Measurements from ENCODE around the gene VPS13D.
"Not testable (repeated sequence)": the region's sequence is repeated elsewhere in the genome, so short reads cannot be mapped to it uniquely, and the experiment has no call there.

The VPS13D gene

DNA sequence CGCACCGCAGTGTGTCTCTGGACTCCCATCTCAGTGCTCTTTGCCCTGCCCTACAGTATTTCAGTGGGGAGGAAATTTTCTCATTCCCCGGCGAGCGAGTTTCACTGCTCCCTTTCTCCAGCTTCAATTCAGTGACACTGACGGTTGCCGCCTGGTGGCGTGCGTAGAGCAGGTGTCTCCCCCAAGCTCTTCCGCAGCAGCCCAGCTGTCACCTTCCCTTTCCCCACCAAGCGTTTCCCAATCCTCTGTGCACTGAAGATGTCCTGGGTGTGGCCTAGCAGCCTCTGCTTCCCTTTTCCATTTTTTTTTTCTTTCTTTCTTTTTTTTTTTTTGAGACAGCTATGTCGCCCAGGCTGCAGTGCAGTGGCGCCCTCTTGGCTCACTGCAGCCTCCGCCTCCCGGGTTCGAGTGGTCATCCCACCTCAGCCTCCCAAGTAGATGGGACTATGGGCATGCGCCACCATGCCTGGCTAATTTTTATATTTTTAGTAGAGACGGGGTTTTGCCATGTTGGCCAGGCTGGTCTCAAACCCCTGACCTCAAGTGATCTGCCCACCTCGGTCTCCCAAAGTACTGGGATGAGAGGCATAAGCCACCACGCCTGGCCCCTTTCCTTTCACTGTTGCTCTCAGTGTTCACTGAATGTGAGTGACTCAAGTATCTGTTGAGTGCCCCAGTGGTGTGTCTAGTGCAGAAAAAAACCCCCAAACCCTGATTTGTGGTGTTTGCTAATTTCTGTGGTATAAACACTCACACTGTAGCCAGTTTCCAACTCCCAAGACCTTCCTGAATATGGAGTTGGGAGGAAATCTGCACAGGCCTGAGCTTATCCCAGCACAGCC, 33.0 kb upstream of the VPS13D start:
- DNase-seq: no peak

DNA sequence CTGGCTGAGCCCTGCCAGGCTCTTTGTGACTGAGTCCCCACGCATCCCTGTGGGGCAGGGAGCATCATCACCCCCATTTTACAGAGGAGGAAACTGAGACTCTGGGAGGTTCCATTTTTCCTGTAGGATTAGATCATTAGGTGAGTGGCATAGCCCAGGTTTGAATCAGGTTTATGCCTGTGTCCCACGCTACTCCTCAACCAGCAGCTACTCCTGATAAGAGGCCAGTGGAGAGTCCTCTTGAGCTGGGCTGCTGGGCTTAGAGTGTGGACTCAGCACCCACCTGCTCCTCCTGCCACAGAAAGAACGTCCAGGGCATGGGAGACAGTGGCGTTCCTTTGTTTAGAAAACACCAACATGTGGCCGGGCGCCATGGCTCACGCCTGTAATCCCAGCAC, 32.3 kb upstream of the VPS13D start:
- DNase-seq: no peak

DNA sequence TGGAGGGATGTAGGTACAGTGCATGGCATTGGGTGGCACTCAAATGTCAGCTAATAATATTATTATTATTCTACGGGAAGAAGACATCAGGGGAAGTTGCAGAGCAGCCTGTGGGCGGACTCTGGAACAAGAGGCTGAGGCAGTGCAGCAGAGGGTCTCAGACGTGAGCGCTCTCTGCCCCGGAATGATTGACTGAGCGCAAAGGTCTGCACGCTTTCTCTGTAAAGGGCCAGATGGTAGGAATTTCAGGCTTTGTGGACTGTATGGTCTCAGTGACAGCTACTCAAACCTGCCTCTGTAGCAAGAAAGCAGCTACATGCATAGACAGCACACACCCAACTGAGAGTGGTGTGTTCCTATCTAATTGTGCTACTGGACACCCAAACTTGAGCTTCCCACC, 29.6 kb upstream of the VPS13D start:
- no peak for DNase-seq

DNA sequence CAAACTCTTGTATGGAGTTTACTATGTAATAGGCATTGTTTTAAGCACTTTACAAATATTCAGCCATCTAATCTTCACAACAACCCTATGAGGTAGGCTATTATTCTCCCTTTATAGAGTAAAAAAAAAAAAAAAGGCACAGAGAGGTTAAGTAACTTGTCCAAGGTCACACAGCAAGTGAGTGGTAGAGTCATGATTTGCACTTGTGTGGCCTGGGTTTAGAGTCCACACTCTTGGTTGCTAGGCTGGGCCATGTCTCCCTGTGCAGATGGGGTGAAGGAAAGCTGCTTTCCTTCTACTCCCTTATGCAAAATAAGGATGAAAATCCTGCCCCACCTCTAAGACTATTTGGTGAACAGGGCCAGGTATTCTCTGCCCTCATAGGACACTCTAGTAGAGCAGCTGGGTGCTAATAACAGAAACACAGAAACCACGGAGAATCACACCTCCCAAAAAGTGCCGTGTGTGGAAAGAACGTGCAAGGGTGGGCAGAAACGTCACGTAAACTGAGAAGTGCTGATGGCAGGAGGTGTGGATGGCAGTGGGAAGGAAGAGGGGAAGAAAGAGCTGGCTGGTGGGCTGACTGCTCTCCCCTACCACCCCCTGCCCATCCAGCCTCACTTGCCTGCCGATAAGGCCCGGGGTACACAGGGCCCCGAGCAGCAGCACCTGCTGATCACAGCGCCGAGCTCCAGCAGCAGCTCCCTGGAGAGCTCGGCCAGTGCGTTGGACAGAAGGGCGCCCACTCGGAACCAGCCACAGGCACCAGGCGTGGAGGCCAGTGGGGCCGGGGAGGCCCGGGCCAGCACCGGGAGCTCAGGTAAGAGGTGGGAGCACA, 28.3 kb upstream of the VPS13D start:
- no peak for DNase-seq

DNA sequence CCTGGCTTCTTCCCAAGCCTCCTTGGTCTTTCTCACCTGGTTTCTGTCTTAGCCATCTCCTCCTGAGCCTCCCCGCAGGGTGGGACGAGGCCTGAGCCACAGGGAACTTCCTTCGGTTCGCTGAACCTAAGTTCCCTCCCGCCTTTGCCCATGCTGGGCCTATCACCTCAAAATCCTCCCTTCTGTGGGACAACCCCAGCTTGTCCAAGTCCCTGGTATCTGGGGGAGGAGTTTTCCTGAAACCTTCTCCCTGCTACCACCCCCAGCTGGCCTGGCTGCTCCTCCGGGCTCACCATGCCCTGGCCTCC, 27.7 kb upstream of the VPS13D start:
- no peak for DNase-seq

DNA sequence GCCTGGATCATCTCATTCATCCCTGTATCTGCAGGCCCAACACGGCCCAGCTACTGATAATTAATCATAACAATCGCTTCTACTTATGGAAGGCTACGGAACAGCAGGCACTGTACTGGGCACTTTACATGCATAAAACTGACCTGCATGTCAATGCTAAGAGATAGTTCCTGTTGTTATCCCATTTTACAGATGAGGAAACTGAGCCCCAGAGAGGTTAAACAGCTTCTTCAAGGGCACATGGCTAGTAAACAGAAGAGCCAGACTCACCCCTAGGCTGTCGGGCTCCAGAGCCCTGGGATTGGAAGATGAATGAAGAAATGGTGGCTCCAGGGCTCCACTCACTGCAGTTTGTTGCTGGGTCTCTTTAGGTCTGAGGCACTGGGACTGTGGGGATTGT, 27.3 kb upstream of the VPS13D start:
- no peak for DNase-seq

DNA sequence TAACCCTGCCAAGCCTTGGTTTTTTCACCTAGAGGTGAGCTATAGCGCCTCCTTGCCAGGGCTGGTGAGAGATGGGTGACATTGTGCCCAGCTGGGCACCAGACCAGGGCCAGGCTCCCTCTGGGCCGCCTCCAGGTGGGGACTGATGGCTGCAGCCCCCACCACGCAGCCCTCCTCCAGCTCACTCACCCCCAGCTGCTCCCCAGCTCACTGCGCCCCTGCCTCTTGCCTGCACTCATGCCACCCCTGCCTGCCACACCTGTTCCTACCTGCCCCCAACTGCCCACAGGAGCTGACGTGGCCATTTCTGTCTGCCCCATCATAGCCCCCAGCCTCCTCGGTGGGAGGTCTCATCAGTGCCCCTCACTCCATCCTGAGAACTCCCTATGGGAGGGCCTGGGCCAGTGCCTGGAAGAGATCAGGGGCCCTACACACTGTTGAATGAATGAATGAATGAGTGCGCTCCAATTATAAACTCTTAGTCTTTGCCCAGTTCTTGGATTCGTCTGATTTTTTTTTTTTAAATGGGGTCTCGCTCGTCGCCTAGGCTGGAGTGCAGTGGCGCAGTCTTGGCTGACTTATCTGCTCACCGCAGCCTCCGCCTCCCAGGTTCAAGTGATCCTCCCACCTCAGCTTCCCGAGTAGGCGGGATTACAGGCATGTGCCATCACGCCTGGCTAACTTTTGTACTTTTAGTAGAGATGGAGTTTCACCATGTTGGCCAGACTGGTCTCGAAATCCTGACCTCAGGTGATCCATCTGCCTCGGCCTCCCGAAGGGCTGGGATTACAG, 26.4 kb upstream of the VPS13D start:
- DNase-seq: no peak

DNA sequence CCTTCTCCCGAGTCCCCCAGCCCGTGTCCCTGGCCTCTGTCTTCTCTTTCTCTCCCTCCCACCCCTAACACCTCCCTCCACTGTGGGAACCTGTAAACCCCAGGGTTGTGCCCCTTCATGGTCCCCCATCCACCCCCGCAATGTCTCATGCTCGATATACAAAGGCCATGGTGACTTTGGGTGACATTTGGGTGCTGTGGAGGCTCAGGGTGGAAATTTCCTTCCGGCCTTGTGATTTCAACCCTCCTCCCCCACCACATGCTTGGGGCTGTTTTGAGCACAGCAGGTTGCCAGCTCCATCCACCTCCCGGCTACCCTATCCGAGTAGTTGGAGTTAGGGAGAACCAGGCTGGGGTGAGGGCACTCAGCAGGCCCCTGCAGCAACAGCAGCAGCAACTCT, 25.7 kb upstream of the VPS13D start:
- no peak for DNase-seq

DNA sequence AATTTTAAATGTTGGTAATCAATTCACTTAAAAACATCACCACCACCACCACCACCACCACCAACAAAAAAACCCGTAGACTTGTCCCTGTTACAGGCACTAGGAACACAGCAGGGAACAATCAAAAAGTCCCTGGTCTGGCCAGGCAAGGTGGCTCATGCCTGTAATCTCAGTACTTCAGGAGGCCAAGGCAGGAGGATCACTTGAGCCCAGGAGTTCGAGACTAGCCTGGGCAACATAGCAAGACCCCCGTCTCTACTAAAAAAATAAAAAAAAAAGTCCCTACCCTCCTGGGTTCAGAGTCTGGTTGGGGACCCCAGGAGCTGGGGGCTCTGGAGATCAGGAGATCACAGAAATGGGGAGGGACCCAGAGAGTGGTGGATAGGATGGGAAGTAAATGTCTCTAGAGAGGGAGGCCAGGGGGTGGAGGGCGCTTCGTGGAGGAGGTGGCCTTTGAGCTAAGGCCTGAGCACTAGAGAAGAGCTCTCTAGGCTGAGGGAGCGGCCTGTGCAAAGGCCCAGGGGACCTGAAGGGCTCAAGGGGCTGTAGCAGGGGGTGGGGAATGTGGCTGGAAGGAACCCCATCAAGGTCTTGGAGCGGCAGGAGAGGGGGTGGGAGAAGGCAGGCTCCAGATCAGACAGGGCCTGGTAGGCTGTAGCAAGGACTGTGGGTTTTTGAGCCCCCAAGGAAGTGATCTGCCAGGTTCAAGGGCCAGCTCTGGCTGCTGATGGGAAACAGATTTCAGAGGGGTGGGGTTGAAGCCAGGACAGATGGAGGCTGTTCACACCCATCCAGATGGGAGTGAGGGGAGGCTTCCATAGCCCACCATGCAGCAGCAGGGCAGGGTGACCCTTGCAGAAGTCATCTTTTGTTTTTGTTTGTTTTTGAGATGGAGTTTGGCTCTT, 24.8 kb upstream of the VPS13D start:
- DNase-seq: no peak

DNA sequence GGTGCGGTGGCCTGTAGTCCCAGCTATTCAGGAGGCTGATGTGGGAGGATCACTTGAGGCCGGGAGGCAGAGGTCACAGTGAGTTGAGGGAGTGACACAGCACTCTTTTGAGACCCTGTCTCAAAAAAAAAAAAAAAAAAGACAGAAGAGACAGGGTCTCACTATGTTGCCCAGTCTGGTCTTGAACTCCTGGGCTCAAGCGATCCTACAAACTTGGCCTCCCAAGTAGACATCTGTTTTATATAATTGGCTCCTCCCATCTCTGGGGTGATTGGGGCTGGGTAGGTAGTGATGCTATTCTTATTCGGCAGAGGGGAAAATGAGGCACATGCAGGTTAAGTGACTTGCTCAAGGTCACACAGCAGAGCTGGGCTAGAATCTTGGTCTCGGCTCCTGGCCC, 23.6 kb upstream of the VPS13D start:
- no peak for DNase-seq

DNA sequence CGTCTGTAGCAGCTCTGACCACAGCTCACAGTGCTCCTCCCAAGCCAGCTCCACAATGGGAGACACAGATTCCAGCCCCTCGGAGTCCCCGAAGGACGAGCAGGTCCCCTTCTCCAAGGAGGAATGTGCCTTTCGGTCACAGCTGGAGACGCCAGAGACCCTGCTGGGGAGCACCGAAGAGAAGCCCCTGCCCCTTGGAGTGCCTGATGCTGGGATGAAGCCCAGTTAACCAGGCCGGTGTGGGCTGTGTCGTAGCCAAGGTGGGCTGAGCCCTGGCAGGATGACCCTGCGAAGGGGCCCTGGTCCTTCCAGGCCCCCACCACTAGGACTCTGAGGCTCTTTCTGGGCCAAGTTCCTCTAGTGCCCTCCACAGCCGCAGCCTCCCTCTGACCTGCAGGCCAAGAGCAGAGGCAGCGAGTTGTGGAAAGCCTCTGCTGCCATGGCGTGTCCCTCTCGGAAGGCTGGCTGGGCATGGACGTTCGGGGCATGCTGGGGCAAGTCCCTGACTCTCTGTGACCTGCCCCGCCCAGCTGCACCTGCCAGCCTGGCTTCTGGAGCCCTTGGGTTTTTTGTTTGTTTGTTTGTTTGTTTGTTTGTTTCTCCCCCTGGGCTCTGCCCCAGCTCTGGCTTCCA, 22.9 kb upstream of the VPS13D start:
- no peak for DNase-seq

DNA sequence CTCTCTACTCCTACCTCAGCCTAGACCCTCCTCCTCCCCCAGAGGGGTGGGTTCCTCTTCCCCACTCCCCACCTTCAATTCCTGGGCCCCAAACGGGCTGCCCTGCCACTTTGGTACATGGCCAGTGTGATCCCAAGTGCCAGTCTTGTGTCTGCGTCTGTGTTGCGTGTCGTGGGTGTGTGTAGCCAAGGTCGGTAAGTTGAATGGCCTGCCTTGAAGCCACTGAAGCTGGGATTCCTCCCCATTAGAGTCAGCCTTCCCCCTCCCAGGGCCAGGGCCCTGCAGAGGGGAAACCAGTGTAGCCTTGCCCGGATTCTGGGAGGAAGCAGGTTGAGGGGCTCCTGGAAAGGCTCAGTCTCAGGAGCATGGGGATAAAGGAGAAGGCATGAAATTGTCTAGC, 21.6 kb upstream of the VPS13D start:
- no peak for DNase-seq

DNA sequence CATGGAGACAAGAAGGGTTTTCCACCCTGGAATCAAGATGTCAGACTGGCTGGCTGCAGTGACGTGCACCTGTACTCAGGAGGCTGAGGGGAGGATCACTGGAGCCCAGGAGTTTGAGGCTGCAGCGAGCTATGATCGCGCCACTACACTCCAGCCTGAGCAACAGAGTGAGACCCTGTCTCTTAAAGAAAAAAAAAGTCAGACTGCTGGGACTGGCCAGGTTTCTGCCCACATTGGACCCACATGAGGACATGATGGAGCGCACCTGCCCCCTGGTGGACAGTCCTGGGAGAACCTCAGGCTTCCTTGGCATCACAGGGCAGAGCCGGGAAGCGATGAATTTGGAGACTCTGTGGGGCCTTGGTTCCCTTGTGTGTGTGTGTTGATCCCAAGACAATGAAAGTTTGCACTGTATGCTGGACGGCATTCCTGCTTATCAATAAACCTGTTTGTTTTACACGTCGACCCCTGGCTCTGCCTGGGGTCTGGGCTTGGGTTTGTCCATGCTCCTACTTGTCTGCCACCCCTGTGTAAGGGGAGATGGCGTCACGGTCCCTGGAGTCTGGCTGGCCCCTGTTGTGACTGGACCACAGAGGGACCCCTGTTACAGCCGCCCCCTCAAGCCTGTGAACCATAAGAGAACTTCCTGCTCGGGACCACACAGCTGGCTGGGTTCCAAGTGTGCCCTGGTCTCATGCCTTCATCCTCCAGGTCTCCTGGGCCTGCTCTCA, 20.9 kb upstream of the VPS13D start:
- DNase-seq: peak; percentile 64

DNA sequence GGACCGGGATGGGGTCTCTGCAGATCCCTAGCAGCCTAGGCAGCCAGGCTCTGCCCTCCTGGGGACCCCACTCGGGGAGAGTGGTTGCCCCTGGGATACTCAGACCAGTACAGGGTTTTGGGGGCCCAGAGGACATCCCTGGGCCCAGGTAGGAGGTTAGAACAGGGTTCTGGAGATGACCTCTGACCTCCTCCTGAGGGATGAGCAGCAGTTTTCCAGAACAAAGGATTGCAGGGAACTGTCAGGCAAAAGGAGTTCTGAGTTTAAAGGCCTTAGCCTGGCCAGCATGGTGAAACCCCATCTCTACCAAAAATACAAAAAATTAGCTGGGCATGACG, 20.4 kb upstream of the VPS13D start:
- DNase-seq: no peak

DNA sequence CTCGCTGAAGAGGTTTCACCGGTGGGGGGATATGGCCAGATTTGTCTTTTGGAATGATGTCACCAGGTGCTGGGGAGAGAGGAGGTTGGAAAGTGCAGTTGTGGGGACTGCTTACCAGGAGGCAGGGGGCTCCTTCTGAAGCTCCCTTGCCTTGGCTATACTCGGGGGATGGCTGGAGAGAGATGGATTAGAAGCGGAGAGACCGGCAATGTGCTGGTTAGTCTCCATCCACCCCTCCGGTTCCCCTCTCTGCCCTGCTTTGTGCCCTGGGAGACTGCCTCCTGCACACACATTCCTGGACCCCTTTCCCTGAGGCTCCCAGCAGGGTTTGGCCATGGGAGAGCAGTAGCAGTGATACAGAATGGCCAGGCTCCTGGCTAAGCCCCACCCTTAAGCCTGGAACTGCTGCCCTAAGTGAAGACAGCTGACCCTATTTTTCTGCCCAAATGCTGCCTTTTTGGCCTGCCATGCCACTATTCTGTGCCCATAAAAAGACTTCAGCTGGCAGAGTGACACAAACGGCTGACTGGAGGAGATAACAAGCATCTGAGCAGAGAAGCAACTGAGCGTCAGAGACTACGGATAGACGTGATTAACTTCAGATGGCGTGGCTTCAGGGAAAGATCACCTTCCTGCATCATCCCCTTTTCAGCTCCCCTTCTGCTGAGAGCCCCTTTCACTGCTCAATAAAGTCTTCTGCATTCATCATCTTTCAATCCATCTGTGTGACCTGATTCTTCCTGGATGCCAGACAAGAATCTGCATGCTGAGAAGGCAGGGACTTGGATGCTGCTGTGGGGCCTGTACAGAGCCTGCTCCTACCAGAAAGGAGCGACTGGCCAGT, 14.5 kb upstream of the VPS13D start:
- DNase-seq: no peak

DNA sequence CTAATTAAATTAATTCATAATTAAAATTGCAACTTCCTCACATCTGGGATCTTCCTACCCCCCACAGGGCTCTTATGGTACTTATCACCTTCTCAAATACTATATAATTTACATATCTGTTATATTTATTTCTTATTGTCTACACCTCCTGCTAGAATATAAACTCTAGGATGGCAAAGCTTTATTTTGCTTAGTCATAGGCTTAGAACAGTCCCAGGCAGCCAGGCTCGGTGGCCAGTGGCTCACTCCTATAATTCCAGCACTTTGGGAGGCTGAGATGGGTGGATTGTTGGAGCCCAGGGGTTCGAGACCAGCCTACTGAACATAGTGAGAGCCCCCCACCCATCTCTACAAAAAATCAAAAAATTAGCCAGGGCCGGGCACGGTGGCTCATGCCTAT, 10.0 kb upstream of the VPS13D start:
- no peak for DNase-seq

DNA sequence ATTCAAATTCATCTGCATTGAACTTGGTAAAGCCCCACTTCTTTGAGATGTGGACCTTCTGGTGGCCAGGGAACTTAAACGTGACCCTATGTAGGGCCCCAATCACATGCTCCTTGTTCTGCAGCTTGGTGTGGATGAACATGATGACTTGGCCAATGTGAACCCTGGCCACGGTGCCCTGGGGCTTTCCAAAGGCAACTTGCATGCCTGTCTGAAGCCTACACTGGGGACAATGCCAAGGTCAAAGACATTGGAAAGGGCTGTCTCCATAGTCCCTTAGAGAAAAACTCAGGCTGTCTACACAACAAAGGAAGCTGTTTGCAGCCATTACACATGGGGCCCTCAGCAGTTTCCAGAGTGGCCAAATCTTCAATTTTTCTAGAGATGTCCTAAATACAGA, 8.9 kb upstream of the VPS13D start:
- DNase-seq: no peak

DNA sequence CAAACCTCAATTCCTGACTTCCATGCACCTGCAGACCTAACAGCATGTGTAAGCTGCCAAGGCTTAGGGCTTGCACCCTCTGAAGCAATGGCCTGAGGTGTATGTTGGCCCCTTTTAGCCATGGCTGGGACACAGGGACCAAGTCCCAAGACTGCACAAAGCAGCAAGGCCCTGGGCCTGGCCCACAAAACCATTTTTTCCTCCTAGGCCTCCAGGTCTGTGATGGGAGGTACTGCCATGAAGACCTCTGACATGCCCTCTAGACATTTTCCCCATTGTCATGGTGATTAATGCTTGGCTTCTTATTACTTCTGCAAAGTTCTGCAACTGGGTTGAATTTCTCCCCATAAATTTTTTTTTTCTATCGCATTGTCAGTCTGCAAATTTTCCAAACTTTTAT, 7.1 kb upstream of the VPS13D start:
- DNase-seq: not testable (repeated sequence)

DNA sequence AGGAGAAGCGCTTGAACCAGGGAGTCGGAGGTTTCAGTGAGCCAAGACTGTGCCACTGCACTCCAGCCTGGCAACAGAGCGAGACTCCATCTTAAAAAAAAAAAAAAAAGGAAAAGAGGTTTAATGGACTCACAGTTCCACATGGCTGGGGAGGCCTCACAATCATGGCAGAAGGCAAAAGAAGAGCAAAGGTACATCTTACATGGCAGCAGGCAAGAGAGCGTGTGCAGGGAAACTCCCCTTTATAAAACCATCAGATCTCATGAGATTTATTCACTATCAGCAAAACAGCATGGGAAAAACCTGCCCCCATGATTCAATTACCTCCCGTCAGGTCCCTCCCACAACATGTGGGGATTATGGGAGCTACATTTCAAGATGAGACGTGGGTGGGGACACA, 5.7 kb upstream of the VPS13D start:
- not testable (repeated sequence) for DNase-seq

DNA sequence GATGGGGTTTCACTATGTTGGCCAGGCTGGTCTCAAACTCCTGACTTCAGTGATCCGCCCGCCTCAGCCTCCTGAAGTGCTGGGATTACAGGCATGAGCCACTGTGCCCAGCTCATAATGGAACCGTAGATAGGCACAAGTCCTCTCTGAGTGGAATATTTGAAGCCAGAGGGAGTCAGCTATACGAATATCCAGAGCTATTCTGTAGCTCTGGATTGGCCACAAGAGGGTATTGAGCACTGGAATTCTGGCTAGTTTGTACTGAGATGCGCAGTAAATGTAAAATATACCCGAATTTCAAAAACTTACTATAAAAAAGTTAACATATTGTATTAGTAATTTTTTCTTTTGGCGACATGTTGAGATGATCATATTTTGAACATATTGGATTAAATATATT, 851 bp upstream of the VPS13D start:
- DNase-seq: no peak

All from fibroblast of skin of back (primary cell).